HS-27A (cell line): ENCODE data around the gene FEN1.

Experiments
- DNase-seq: peaks from one replicate; pipeline ENCODE4 v3.0.0-alpha.2; 2012; ENCODE audit warnings: low read depth, missing footprints

The FEN1 gene

DNA sequence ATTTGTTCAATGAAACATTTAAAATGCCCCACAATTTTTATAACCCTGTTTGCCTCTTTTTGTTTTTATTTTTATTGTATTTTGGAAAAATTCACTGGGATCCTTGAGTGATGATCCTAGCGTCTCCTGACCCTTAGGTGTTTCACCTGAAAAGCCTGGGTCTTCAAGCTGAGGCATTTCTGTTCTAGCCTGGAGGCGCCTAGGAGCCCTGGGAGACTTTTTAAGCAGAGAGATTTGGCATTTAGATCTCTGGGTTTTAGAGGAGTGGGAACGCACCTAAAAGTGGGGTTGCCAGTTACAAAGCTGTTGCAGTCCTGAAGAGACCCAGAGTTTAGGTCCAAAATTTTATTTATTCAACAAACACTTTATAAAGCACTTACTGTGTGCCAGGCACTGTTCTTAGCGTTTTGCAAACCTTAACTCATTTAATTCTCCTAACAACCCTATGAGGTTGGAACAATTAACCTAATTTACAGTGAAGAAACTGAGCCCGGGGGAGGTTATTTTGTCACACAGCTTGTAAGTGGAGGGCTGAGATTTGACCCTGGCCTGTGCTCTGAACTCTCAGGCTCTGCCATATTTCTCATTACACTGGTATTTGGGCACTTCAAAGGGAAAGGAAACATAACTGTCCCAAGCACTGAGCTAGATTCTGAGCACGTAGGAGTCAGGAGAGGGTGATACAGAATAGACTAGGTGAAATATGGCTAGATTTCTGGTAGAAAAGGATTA, 24.9 kb downstream of the FEN1 start:
- DNase-seq = no peak

DNA sequence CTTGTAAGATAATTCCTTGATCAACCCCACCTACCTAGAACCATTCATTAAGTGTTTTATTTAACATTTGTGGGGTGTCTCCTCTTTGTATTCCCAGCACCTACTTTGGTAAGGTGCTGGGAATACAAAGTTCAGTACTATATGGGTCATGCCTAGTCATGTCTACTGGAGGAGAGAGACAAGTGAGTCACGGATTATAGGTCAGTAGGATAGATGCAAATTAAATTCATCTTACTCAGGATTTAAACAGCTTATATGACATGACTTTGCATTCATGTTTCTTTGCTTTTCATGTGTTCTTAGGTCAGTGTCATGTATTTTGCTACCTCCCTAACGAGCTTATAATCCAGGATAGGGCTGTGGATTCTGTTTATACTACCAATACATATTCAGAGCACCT, 27.5 kb downstream of the FEN1 start:
- no peak for DNase-seq

DNA sequence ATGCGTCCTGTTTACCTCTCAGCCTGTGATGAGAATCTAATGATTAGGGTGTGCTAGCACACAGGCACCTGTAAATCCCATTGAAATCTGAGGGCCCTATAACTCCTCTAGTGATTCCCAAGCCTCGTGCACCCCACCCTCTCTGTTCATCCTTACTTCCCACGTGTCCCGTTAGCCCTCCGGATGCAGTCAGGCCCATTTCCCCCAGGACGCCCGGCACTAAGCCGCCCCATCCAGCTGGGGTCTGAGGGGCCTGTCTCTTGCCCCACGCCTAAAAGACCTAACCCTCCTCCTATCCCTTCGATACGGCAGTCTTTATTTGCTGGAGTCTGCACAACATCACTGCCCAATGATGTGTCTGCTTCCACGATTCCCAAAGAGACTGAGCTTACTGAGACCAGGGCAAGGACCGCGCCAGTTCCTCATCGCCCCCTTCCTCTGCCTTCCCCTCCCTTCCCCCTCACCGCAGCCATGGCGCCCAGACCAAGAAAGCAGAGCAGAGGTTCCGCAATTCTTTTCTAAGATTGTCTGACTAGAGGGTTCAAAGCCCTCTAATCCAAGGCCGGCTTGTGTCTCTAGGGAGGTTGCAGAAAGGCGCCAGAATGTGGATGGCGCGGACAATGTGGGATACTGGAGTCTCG, 34.3 kb downstream of the FEN1 start:
- DNase-seq = no peak

DNA sequence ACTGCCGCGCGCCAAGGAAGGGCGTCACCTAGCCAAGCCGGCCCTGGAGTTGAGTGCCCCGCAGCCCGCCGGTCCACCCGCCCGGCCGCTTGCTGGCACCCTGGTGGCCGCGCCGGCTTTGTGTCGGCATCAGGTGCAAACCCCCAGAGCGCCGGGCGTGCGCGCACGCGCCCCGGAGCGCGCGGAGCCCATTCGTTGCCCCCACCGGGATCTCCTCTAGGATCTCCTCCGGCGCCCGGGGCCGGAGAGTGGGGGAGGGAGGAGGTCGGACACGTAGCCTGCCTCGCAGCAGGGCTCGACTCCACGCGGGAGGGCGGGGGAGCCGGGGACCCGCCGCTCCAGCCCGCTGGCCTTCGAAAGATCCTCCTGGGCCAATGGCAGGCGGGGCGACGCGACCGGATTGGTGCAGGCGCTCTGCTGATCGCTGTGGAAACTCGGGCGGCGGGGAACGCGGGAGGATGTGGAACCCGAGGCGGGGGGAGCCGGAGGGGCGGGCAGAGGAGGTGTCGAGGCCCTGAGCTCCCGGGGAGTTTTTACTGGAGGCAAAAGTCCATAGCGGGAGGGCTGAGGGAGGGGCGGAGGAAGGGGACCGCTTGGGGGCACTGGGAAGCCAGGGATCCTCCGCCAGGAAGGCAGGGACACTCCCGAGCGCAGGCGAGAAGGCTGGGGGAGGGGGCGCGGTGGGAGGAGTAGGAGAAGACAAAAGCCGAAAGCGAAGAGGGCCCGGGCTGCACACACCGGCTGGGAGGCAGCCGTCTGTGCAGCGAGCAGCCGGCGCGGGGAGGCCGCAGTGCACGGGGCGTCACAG, 35.1 kb downstream of the FEN1 start, which contains the start of gene FADS2:
FADS2 (plus strand) TSS at position 730 of the 808 bp plus-strand sequence. CDS start 91 bp downstream, outside the sequence.
- peak; percentile 66 for DNase-seq

DNA sequence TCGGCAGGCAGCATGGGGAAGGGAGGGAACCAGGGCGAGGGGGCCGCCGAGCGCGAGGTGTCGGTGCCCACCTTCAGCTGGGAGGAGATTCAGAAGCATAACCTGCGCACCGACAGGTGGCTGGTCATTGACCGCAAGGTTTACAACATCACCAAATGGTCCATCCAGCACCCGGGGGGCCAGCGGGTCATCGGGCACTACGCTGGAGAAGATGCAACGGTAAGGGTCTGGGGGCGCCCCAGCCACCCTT, 35.6 kb downstream of the FEN1 start:
- DNase-seq = no peak

DNA sequence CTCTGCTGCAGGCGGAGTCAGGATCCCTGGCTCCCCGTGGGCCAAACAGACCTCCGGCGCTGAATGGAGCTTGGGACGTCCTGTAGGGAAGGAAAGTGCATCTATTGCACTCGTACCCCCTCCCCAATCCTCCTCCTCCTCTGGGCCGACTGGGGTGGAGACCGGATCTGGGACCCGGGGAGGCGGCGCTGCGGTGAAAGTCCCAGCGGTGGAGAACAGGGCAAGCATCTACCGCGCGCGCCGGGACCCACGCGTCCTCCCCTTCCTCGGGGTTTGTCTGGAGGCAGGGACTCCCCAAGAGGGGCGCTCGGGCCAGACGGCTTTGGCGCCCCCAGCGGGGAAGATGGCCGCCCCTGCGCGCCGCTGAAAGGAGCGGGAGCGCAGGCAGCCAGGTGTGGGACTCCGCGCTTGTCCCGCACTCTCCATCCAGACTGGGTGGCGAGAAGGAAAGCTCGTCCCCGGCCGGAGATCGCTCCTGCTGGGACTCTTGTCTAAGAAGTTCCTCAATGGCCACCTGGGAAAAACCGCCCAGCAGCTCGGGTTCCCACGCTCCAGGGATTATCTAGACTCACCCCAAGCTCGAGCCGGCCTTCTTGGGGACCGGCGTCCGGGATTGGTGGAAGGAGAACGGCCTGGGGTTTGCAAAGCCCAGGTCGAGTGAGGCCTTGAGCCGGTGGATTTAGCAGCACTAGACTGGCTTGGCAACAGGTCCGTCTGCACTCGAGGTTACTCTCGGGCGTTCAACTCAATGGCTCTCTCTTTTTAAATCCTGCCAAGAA, 36.1 kb downstream of the FEN1 start:
- DNase-seq = no peak

DNA sequence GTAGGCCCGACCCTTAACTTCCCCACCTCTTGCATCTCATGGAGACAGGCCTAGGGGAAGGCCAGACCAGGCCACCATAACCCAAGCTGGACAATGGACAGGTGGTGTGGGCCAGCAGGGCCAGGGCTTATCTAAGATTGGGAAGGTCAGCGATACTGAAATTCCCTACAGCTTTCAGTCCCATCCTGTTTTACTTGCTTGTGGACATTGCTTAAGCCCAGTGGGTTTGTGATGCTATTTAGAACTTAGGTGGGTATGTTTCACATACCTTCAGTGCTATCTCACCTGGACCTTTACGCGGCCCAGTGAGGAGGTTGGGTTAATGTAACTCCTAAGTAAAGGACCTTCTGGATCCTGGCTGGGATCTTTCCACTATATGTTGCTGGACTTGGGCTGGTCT, 37.1 kb downstream of the FEN1 start:
- DNase-seq = no peak

DNA sequence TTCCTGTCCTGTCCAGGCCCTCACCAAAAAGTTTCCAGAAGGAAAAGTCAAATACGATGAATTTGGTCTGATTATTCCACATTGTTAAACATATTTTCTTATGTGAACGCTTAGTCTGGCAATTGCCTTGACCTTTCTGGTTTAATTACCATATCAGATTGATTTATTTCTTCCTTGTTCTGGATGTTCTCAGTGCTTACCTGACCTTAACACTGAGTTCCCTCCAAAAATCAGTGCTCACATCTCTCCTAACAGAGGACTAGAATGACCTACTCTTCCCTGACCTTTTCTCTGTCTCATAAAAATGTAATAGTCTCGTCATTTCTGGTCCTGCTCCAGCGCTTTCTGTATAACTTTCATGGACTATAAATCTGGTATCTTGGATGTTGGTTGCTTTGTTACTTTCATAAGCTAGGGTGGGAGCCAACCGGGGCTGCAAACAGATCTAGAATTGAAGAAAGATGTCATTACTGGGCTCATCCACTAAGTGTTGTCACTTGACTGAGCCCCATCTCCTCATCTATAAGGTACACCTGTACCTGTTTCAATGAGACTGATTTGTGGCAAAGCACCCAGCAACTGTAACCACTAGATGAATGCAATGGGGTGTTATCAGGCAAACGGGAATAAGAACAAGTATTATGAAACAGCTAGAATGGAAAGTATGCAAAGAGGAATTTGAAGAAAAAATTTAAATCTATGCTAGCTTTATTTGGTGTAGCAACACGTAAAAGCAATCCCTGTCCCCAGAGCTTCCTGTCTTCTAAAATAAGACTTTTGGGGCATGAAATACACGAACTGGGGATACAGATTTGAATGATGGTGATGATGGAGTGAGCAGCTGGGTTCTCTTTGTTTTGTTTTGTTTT, 37.8 kb downstream of the FEN1 start:
- no peak for DNase-seq

DNA sequence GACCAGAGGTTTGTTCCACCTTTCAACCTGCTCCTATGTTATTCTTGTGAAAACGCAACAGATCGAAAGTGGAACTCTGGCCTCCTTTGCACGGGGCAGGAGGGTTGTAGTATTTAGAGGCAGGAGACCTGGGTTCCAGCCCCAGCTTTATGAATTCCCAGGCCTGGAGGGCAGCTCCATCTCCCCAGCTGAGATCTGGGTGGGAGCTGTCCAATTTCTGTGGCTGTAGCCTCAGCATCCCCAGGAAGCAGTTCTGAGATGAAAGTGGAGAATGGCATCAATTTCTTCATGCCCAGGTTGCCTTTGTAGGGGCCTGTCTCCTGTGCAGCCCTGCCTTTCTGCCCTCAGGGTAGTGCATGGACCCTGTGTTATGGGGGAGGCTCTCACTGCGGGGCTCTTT, 39.5 kb downstream of the FEN1 start:
- no peak for DNase-seq

DNA sequence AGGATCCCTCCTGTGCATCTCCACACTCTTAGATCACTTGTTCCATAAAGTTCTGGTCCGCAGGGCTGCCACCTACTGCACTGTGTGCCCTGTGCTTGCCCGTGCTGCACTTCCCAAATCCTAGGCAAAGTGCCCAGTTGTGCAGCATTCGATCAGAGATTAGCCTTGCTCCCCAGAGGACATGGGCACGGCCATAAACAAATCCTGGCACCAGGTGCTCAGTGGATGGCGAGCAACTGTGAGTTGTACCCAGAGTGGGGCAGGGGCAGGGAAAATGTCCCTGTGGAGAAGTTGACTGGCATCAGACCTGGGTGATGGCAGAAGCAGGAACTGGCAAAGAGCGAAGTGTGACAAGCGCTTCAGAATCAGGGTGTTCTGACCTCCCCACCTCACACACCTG, 40.0 kb downstream of the FEN1 start:
- no peak for DNase-seq

DNA sequence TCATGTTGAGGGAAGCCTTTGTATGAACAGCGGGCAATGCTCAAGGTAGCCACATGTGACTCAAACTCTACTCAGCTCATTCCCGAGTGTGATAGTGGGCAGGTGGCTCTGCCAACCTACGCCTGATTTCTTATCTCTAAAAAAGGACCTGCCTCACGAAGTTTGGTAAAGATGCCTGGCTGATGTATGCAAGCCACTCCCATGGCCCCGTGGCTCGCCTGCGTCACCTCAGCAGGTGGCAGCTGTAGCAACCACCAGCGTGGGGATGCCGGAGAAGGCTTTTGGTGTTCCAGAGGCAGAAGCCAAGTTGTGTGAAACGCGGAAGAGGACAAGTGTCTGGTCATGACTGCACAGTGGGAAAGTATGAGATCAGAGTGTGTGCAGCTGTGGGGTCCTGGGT, 40.8 kb downstream of the FEN1 start:
- DNase-seq = no peak

DNA sequence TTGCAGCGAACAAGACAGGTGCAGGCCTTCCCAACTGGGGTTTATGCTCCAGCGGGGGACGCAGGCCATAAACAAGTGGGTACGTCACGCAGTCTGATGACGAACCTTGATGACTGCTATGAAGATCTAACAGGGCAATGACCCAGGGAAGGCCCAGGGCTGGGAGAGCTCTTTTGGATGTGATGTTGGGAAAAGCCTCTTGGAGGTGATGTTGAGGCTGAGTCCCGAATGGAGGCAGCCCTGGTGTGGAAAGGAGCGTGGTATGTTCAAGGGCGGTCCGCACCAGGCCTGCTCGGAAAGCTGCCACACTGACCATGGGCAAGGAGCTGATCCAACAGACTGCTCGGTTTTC, 41.2 kb downstream of the FEN1 start:
- no peak for DNase-seq

DNA sequence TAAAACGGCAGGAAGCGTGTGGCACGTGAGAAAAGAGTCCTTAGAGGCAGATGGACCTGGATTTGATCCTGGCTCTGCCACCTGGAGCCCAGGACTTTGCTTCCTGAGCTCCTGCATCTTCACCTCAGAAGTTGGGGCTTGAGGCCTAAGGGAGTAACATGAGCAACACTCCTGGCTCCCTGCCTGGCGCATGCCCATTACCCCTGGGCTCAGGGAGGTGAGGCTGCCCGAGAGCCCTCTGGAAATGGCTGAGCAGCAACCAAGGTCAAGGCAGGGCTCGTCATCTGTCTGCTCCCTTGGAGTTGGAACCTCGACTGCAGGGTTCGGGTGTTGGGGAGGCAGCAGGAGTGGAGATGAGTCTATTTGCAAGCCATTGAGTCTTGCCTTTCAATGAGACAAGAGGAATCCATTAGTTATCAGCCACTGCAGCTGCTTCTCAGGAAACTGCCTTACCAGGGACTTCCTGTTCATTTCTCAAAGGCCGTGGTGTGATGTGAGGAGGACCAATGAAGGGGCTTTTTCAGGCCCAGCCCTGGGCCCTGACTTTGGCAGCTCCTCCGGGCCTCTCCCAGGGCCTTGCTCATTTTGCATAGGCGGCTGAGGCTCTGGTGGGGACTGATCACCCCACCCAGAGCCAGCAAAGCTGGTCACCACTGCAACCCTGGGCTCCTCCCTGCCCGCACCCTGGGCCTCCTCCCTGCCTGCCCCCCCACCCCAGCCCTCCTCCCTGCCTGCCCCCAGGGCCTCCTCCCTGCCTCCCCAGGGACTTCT, 41.8 kb downstream of the FEN1 start:
- DNase-seq = no peak

DNA sequence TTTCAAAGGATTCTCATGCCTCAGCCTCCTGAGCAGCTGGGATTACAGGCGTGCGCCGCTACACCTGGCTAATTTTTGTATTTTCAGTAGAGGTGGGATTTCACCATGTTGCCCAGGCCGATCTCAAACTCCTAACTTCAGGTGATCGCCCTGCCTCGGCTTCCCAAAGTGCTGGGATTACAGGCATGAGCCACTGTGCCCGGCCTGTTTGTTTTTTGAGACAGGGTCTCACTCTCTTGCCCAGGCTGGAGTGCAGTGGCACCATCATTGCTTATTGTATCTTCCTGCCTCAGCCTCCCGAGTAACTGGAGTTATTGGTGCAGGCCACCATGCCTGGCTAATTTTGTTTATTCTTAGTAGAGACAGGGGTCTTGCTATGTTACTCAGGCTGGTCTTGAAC, 43.5 kb downstream of the FEN1 start:
- no peak for DNase-seq

DNA sequence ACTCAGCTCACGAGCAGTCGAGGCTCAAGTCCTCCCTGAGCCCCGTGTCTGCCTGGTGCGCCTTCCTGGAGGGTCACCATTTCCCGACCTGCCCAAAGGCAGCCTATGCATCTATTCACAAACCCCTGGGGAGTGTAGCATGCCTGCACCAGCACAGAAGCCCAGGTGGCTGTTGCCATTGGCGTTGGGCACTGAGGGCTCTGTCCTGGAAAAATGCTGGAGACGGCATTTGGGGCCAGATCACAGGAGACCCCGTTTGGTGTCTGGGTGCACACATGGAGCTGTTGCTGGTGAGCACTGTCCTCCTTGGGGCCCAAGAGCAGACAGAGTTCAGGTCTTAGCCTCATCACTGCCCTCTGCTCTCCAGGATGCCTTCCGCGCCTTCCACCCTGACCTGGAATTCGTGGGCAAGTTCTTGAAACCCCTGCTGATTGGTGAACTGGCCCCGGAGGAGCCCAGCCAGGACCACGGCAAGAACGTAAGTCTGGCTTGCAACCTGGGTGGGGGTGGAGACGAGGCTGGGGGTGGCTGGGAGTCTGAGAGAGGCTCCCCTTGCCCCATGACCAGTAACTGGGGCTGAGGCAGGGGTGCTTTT, 44.8 kb downstream of the FEN1 start:
- no peak for DNase-seq

DNA sequence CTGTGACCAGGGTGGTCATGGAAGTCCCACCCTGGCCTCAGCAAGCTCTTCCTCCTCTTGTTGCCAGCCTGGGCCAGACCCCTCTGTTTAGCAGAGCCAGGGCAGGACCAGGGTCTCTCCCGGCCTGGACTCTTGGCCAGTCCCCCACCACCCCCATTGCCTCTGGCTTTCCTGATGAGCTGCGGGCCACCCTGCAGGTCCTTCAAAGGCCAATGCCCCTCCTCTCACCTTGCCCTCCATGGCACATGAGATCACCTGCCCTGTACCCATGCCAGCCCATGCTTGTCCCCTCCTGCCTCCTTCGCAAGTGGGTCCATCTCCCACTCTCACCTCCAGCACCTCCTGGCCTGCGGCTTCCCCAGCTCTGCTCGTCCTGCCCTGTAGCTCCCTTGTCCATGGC, 45.8 kb downstream of the FEN1 start:
- DNase-seq = no peak

DNA sequence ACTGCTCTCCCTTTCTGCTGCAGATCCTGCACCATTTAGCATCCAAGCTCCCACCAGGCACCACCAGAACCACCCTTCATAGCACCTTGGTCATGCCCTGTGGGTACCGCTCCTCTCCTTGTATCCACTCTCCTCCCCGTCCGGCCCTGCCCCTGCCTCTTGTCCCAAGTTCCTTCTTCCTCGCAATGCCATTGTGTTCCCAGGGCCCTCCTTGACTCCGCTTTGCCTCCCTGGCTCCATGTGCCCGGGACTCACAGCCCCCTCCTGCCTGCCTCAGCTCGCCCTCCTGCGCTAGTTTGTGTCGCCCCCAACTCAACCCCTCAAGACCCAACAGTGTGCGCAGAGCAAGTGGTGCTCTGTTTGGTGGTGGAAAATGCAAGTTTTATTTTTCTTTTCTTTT, 46.2 kb downstream of the FEN1 start:
- no peak for DNase-seq

DNA sequence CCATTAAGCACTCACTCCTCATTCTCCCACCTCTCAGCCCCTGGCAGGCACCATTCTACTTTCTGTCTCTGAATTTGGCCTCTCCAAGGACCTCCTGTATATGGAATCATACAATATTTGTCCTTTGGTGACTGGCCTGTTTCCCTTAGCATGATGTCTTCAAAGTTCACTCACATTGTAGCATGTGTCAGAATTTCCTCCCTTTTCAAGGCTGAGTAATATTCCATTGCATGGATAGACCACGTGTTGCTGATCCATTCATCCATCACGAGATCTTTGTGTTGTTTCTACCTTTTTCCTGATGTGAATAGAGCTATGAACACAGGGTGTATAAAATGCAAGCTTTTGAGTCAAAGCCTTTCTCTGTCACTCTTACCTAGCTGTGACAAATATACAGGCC, 47.0 kb downstream of the FEN1 start:
- no peak for DNase-seq

DNA sequence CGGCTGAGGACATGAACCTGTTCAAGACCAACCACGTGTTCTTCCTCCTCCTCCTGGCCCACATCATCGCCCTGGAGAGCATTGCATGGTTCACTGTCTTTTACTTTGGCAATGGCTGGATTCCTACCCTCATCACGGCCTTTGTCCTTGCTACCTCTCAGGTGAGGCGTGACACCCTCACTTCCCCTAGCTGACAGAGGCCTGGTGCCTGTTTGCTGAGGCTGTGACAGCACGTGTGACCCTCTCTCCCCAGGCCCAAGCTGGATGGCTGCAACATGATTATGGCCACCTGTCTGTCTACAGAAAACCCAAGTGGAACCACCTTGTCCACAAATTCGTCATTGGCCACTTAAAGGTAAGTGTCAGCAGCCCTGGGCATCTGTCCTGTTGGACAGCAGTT, 47.7 kb downstream of the FEN1 start:
- no peak for DNase-seq
